IPS-15b (cell line): ENCODE data around the gene NPIPB4.
A peak's percentile ranks its signal among the peaks of the same experiment; 100 is the strongest.
"Not testable (repeated sequence)": the region's sequence is repeated elsewhere in the genome, so short reads cannot be mapped to it uniquely, and the experiment has no call there.

Source experiments
- H3K27me3 ChIP-seq: one replicate; pipeline ENCODE4 v1.6.1; 2013; ENCODE audit warnings: low read length; ENCODE audit not compliant: control insufficient read depth, insufficient read depth
- H3K36me3 ChIP-seq: one replicate; pipeline ENCODE4 v1.6.1; 2013; ENCODE audit warnings: low read length; ENCODE audit not compliant: control insufficient read depth, insufficient read depth
- H3K4me1 ChIP-seq: one replicate; pipeline ENCODE4 v1.6.1; 2013; ENCODE audit warnings: mild to moderate bottlenecking, low read length; ENCODE audit not compliant: control insufficient read depth, insufficient read depth
- H3K4me3 ChIP-seq: one replicate; pipeline ENCODE4 v1.5.1; 2013; ENCODE audit warnings: low read depth, low read length
- H3K9ac ChIP-seq: one replicate; pipeline ENCODE4 v1.6.1; 2013; ENCODE audit warnings: low read depth, mild to moderate bottlenecking, low read length
- H3K9me3 ChIP-seq: one replicate; pipeline ENCODE4 v1.6.1; 2013; ENCODE audit warnings: mild to moderate bottlenecking, low read length; ENCODE audit not compliant: control insufficient read depth, insufficient read depth

The NPIPB4 gene

DNA sequence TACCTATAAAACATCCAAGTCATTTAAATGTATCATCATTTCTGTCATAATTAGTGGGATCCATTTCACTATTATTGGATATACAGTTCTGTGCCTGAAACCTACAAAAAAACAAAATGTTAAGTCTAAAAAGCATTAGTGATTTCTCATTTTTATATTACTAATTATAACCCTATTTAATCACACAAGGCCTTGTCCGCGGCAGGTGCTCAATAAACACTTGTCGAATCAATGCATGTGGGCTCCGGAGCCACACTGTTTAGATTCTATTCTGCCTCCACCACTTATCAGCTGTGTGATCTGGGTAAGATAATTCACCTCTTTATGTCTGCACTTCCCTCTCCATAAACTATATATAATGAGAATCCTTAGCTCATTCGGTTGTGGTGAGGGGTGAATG is at the start of gene NPIPB4:
TSS of gene NPIPB4 (minus strand) at position 101 of the 400 bp plus-strand sequence. CDS start 378 bp downstream, outside the sequence.
- not testable (repeated sequence) for H3K4me3 ChIP-seq, H3K36me3 ChIP-seq, H3K4me1 ChIP-seq, H3K9me3 ChIP-seq, H3K9ac ChIP-seq, H3K27me3 ChIP-seq

DNA sequence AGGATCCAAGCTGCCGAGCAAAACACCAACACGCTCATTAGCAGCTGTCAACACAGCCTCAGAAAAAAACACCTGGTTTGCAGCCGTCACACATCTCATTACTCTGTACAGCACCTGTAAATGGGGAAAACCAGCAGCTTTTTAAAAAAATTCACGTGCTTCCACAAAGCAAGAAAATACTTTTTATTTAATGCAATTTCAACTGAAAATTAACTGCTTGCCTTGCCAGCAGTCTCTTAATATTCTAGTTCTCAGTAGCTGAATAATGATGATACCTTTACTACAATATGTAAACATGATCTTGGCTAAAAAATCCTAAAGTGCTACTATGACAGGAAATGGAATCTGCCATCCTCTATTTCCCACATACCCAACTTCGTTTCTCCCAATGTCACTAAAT is 41.4 kb upstream of the NPIPB4 start:
- not testable (repeated sequence) for H3K9me3 ChIP-seq, H3K36me3 ChIP-seq, H3K9ac ChIP-seq, H3K4me1 ChIP-seq, H3K27me3 ChIP-seq, H3K4me3 ChIP-seq

GRCh38 chr16:21881988-21882387 is 24.4 kb upstream of the NPIPB4 start:
- not testable (repeated sequence) for H3K9ac ChIP-seq, H3K27me3 ChIP-seq, H3K9me3 ChIP-seq, H3K36me3 ChIP-seq, H3K4me3 ChIP-seq, H3K4me1 ChIP-seq

- H3K36me3 ChIP-seq, H3K9me3 ChIP-seq, H3K4me3 ChIP-seq, H3K4me1 ChIP-seq, H3K9ac ChIP-seq: not testable (repeated sequence)
- peaks cover 10% of the 10 kb centered on the region for H3K27me3 ChIP-seq
These were observed 20.4 kb downstream of the NPIPB4 start for GRCh38 chr16:21837186-21837585.

GRCh38 chr16:21836334-21836733 is 21.2 kb downstream of the NPIPB4 start:
- H3K9ac ChIP-seq, H3K36me3 ChIP-seq, H3K4me1 ChIP-seq, H3K9me3 ChIP-seq, H3K4me3 ChIP-seq: not testable (repeated sequence)
- H3K27me3 ChIP-seq: peaks cover 10% of the 10 kb centered on the region

DNA sequence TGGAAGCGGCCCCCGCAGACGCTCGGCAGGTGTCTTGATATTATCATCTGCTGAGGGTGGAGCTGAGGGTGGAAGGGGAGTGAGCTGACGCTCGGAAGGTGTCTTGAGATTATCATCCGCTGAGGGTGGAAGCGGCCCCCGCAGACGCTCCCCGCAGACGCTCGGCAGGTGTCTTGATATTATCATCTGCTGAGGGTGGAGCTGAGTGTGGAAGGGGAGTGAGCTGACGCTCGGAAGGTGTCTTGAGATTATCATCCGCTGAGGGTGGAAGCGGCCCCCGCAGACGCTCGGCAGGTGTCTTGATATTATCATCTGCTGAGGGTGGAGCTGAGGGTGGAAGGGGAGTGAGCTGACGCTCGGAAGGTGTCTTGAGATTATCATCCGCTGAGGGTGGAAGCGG is 21.8 kb downstream of the NPIPB4 start:
- not testable (repeated sequence) for H3K9ac ChIP-seq, H3K4me1 ChIP-seq, H3K9me3 ChIP-seq, H3K4me3 ChIP-seq, H3K36me3 ChIP-seq
- peaks cover 10% of the 10 kb centered on the region for H3K27me3 ChIP-seq

GRCh38 chr16:21834211-21834610 is 23.3 kb downstream of the NPIPB4 start:
- H3K4me1 ChIP-seq, H3K9ac ChIP-seq, H3K36me3 ChIP-seq, H3K9me3 ChIP-seq, H3K4me3 ChIP-seq: not testable (repeated sequence)
- H3K27me3 ChIP-seq: peaks cover 10% of the 10 kb centered on the region

DNA sequence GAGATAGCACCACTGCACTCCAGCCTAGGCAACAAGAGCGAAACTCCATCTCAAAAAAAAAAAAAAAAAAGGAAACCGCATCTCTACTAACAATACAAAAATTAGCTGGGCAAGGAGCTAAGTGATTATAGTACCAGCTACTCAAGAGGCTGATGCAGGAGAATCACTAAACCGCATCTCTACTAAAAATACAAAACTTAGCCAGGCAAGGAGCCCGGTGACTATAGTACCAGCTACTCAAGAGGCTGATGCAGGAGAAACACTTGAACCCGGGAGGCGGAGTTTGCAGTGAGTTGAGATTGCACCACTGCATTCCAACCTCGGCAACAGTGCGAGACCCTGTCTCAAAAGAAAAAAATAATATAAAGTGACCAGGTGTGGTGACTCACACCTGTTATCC is 27.6 kb downstream of the NPIPB4 start:
- H3K9me3 ChIP-seq, H3K27me3 ChIP-seq: not testable (repeated sequence)

DNA sequence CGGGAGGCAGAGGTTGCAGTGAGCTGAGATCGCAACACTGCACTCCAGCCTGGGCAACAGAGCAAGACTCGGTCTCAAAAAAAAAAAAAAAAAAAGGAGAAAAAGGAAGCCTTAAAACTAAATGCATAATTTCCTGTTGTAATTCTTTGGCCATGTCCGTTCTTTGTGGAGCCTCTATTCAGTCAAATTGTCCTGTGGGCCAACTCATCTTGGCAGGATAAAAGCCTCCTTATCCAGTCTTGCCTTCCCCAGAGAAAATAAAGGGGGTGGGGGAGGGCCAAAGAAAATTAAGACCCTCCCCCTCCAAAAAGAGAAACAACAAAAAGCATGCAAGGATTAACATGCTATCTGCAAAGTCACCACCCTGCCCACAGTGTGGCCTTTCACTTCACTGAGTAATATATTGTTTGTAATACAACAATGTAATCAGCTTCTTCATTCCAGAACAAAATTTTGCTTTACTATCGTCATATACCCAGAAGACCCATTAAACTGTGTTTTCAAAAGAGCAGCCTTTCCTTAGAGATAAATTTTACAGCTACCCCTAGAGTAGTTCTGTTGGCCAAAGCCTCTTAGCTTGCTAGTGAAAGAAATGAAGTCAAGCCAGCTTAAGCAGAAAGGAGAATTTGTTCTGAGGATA is 31.4 kb downstream of the NPIPB4 start:
- H3K27me3 ChIP-seq, H3K36me3 ChIP-seq, H3K4me1 ChIP-seq, H3K9me3 ChIP-seq, H3K9ac ChIP-seq, H3K4me3 ChIP-seq: not testable (repeated sequence)

More for the DNA sequence above, 27.6 kb downstream of the NPIPB4 start:
- not testable (repeated sequence) for H3K36me3 ChIP-seq, H3K4me1 ChIP-seq, H3K4me3 ChIP-seq, H3K9ac ChIP-seq

GRCh38 chr16:21825526-21825925 is 32.0 kb downstream of the NPIPB4 start:
- not testable (repeated sequence) for H3K36me3 ChIP-seq, H3K27me3 ChIP-seq, H3K9me3 ChIP-seq, H3K9ac ChIP-seq, H3K4me3 ChIP-seq, H3K4me1 ChIP-seq

GRCh38 chr16:21823258-21823657 is 34.3 kb downstream of the NPIPB4 start:
- H3K4me1 ChIP-seq, H3K27me3 ChIP-seq, H3K36me3 ChIP-seq, H3K9me3 ChIP-seq, H3K9ac ChIP-seq, H3K4me3 ChIP-seq: not testable (repeated sequence)

GRCh38 chr16:21820908-21821465 is 36.6 kb downstream of the NPIPB4 start:
- not testable (repeated sequence) for H3K4me1 ChIP-seq, H3K27me3 ChIP-seq, H3K9me3 ChIP-seq, H3K9ac ChIP-seq, H3K36me3 ChIP-seq
- peak overlapping the region; percentile 47 for H3K4me3 ChIP-seq
